Endothelial cell of umbilical vein (primary cell): ENCODE data around the gene PTPRK. TPM values are rescaled to one million over a fixed set of nuclear protein-coding genes. Genes with fewer than 3 reads are reported as not detected.

Source experiments
- BruUV-seq: library from RNA; stranded (reverse); fragments of 400-500 nt; replicated peaks from 2 replicates; lab custom pipeline; 2021; lab: Mats Ljungman, UMichigan
- CTCF ChIA-PET: fragments of 300-600, 350-600 bp; sonication (Branson Sonifier 250); formaldehyde crosslinking; loops from one replicate; lab custom pipeline; 2021; ENCODE audit warnings: antibody characterized with exemption, inconsistent platforms; lab: Charles Lee
- POLR2A ChIA-PET: fragments of 300-600, 350-600 bp; sonication (Branson Sonifier 250); formaldehyde crosslinking; loops from one replicate; lab custom pipeline; 2021; ENCODE audit warnings: antibody characterized with exemption, inconsistent platforms; lab: Charles Lee
- DNase-seq: peaks from one replicate; pipeline ENCODE4 v3.0.0-alpha.2; 2011; ENCODE audit warnings: low read depth, low spot score
- FAIRE-seq: peaks from 2 replicates; lab custom pipeline; 2011; peaks lifted over from hg19 to GRCh38; lab: Jason Lieb, UNC
- H2AFZ ChIP-seq: 2 replicates; pipeline ENCODE4 v1.6.0; 2012; ENCODE audit warnings: low read depth, low read length, control low read depth, inconsistent platforms
- H3K27ac ChIP-seq: 2 replicates; pipeline ENCODE4 v1.5.1; 2011; ENCODE audit warnings: low read depth, mild to moderate bottlenecking, control low read depth, low read length, moderate library complexity; ENCODE audit not compliant: insufficient read depth
- H3K27me3 ChIP-seq, 2 experiments: 2 replicates each; pipeline versions ENCODE4 v1.6.0 to v1.6.1; 2011; ENCODE audit warnings: low read length in 2 of 2, mixed read lengths in 1 of 2; ENCODE audit not compliant: control insufficient read depth in 2 of 2, insufficient read depth in 2 of 2
- H3K36me3 ChIP-seq, 2 experiments: 2 replicates in 1 of 2; 3 replicates in 1 of 2; pipeline ENCODE4 v1.5.1; 2011; ENCODE audit warnings: low read length in 2 of 2, mild to moderate bottlenecking in 1 of 2, moderate library complexity in 1 of 2; ENCODE audit not compliant: control insufficient read depth in 2 of 2, insufficient read depth in 2 of 2; ENCODE audit errors: extremely low read depth in 1 of 2
- H3K4me1 ChIP-seq: 3 replicates; pipeline ENCODE4 v1.5.1; 2011; ENCODE audit warnings: mild to moderate bottlenecking, low read length; ENCODE audit not compliant: control insufficient read depth, insufficient read depth; ENCODE audit errors: extremely low read depth
- H3K4me2 ChIP-seq: 2 replicates; pipeline ENCODE4 v1.6.1; 2011; ENCODE audit warnings: low read length, control low read depth, mixed read lengths; ENCODE audit not compliant: insufficient read depth
- H3K4me3 ChIP-seq, 3 experiments: fragments of 200-600 bp in 1 of 3; sonication (generic), shearing (Covaris generic) in 1 of 3; replicated peaks in 1 of 3; 2 replicates each; pipeline ENCODE4 v1.5.1; 2011 to 2016; ENCODE audit warnings: control low read depth in 3 of 3, low read length in 3 of 3, mild to moderate bottlenecking in 2 of 3, inconsistent platforms in 1 of 3, low read depth in 1 of 3, moderate library complexity in 1 of 3; ENCODE audit not compliant: insufficient read depth in 1 of 3
- H3K79me2 ChIP-seq: 2 replicates; pipeline ENCODE4 v1.6.0; 2012; ENCODE audit warnings: low read length, inconsistent platforms; ENCODE audit not compliant: control insufficient read depth, insufficient read depth
- H3K9ac ChIP-seq: replicated peaks from 2 replicates; pipeline ENCODE3; 2011; ENCODE audit warnings: low read length, control low read depth; ENCODE audit not compliant: insufficient read depth; ENCODE audit errors: extremely low read depth
- H3K9me1 ChIP-seq: replicated peaks from 3 replicates; pipeline ENCODE4 v1.6.0; 2011; ENCODE audit warnings: mild to moderate bottlenecking, low read length; ENCODE audit not compliant: control insufficient read depth, insufficient read depth; ENCODE audit errors: extremely low read depth
- H3K9me3 ChIP-seq: replicated peaks from 2 replicates; pipeline ENCODE4 v1.5.1; 2012; ENCODE audit warnings: low read length, inconsistent platforms; ENCODE audit not compliant: control insufficient read depth, insufficient read depth
- H4K20me1 ChIP-seq: replicated peaks from 2 replicates; pipeline ENCODE3; 2011; ENCODE audit warnings: mild to moderate bottlenecking, low read length; ENCODE audit not compliant: control insufficient read depth, insufficient read depth; ENCODE audit errors: extremely low read depth
- EZH2 ChIP-seq: IDR thresholded peaks from 2 replicates; pipeline ENCODE4 v1.6.1; 2012; ENCODE audit warnings: borderline replicate concordance, low read depth, mild to moderate bottlenecking, moderate library complexity, low read length, inconsistent platforms; ENCODE audit not compliant: severe bottlenecking
- FOS ChIP-seq: IDR thresholded peaks from 2 replicates; pipeline ENCODE4 v1.6.1; 2011; ENCODE audit warnings: mild to moderate bottlenecking, low read length, moderate library complexity, borderline replicate concordance; ENCODE audit not compliant: insufficient read depth
- GATA2 ChIP-seq: IDR thresholded peaks from 2 replicates; pipeline ENCODE4 v1.7.0; 2011; ENCODE audit warnings: low read depth, mild to moderate bottlenecking, moderate library complexity, mixed read lengths, low read length; ENCODE audit not compliant: insufficient read length, insufficient read depth
- JUN ChIP-seq: IDR thresholded peaks from 2 replicates; pipeline ENCODE4 v1.6.1; 2011; ENCODE audit warnings: borderline replicate concordance, low read depth; ENCODE audit not compliant: insufficient read length, insufficient read depth
- MYC ChIP-seq: IDR thresholded peaks from one replicate; pipeline ENCODE4 v1.6.1; 2011; ENCODE audit warnings: mild to moderate bottlenecking, low read depth, low read length
- POLR2A ChIP-seq: IDR thresholded peaks from 2 replicates; pipeline ENCODE4 v1.6.1; 2012; ENCODE audit warnings: low read depth, mild to moderate bottlenecking, control low read depth, low read length
- POLR2AphosphoS5 ChIP-seq: IDR thresholded peaks from 2 replicates; pipeline ENCODE4 v1.6.1; 2012; ENCODE audit warnings: low read depth, mild to moderate bottlenecking, control low read depth, low read length, moderate library complexity; ENCODE audit not compliant: insufficient read depth
- dilution Hi-C: fragments of 300-500 bp; cut with MboI; formaldehyde crosslinking; loops from one replicate; pipeline ENCODE4 v1.15.0; 2019; ENCODE audit warnings: low sequenced_read_pairs; ENCODE audit not compliant: extremely low pct_ligation_motif_present
- intact Hi-C: fragments of 100-400 bp; cut with micrococcal nuclease; formaldehyde crosslinking; loops from one replicate; pipeline ENCODE4 v1.10.0; 2022
- polyA plus RNA-seq, 4 experiments: library from polyadenylated mRNA; depleted of rRNA in 3 of 4; stranded (reverse) in 3 of 4; unstranded in 1 of 4; fragments of >200 nt; gene quantifications; 2 replicates each; pipeline versions ENCODE4 v1.2.1 to v1.2.3, GENCODE V29; 2011 to 2012; ENCODE audit warnings: missing spikeins in 1 of 4
- total RNA-seq: library from RNA; stranded (reverse); gene quantifications from 2 replicates; pipeline ENCODE4 v1.2.3, GENCODE V29; 2021
- TF ChIP-seq, protein P1 (sequence below): IDR thresholded peaks from 2 replicates; pipeline ENCODE4 v1.6.1; 2011; ENCODE audit not compliant: insufficient read depth, insufficient read length
- TF ChIP-seq, protein P2 (sequence below), 2 donors: IDR thresholded peaks; 1 replicate in 1 of 2; 2 replicates in 1 of 2; pipeline ENCODE4 v1.5.1; 2011; ENCODE audit warnings: low read length in 2 of 2, mild to moderate bottlenecking in 2 of 2, moderate library complexity in 2 of 2, control low read depth in 1 of 2, inconsistent platforms in 1 of 2, low read depth in 1 of 2; ENCODE audit not compliant: insufficient read depth in 1 of 2; ENCODE audit errors: extremely low read depth in 1 of 2

The PTPRK gene
- total and polyA plus RNA-seq, 2 donors (not counting 3 experiments of a cell fraction or from before 2014, with no cell fraction given): 15.2 to 74.0 TPM

DNA sequence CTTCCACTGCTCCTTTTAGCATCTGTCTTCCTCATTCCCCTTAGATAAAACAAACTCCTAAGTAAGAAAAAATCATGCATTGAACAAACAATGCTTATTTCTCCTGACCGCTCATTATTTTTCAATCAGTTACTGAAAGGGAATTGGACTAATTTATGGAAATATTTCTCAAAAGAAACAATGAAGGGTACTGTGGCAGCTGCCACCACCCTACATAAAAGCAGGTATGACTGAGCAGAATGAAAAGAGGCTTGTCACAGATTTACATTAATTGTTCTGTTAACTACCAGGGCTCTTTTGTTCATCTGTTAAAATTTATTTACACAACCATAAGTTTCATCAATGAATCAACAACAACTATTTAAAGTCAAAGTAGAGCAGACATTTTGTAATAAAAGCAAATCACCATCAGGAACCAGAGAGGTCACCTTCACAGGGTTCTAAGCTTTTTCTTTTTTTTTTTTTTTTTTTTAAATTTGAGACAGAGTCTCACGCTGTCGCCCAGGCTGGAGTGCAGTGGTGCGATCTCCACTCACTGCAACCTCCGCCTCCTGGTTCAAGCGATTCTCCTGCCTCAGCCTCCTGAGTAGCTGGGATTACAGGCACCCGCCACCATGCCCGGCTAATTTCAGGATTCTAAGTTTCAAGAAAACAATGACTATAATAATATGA, 204.0 kb downstream of the PTPRK start:
- H3K27me3 ChIP-seq: no peaks in the 10 kb centered on the region
- no peaks in the 10 kb centered on the region for H3K9me3 ChIP-seq
- no peaks in the 10 kb centered on the region for H3K36me3 ChIP-seq
- no peak for DNase-seq
- no TSS peak for BruUV-seq
- H4K20me1 ChIP-seq: peaks cover 2% of the 10 kb centered on the region
- H2AFZ ChIP-seq: no peak overlapping the region
- FAIRE-seq: no peak
- dilution Hi-C loops: no loop called here
- ChIA-PET CTCF (no interaction called here), POLR2A (no interaction called here)
- H3K9me1 ChIP-seq: no peaks in the 10 kb centered on the region
- H3K27ac ChIP-seq: no peak overlapping the region
- peaks cover 9% of the 10 kb centered on the region for H3K79me2 ChIP-seq
- no peak overlapping the region for H3K4me2 ChIP-seq
- peaks cover 5% of the 10 kb centered on the region for H3K4me1 ChIP-seq
- no peak overlapping the region for H3K4me3 ChIP-seq
- H3K9ac ChIP-seq: no peak overlapping the region
- intact Hi-C loops: no loop called here
- TF ChIP-seq MYC (no peak), EZH2 (no peak), POLR2A (no peak), POLR2AphosphoS5 (no peak), JUN (no peak), FOS (no peak), GATA2 (no peak)
- TF ChIP-seq, protein P1, sequence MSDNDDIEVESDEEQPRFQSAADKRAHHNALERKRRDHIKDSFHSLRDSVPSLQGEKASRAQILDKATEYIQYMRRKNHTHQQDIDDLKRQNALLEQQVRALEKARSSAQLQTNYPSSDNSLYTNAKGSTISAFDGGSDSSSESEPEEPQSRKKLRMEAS: no peak
- TF ChIP-seq, protein P2, sequence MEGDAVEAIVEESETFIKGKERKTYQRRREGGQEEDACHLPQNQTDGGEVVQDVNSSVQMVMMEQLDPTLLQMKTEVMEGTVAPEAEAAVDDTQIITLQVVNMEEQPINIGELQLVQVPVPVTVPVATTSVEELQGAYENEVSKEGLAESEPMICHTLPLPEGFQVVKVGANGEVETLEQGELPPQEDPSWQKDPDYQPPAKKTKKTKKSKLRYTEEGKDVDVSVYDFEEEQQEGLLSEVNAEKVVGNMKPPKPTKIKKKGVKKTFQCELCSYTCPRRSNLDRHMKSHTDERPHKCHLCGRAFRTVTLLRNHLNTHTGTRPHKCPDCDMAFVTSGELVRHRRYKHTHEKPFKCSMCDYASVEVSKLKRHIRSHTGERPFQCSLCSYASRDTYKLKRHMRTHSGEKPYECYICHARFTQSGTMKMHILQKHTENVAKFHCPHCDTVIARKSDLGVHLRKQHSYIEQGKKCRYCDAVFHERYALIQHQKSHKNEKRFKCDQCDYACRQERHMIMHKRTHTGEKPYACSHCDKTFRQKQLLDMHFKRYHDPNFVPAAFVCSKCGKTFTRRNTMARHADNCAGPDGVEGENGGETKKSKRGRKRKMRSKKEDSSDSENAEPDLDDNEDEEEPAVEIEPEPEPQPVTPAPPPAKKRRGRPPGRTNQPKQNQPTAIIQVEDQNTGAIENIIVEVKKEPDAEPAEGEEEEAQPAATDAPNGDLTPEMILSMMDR (IDR thresholded peaks at IDR 0.05; ENCODE audit: extremely low read depth in 1 of 2, insufficient read depth in 1 of 2, low read depth in 1 of 2, low read length in 2 of 2): no peak
